HepG2 (cell line): ENCODE data around the gene VAC14. TPM values are rescaled to one million over a fixed set of nuclear protein-coding genes. Genes with fewer than 3 reads are reported as not detected.

Source experiments
- ATAC-seq: fragments of 200-7000 bp; cut with Tn5 transposase; 3 replicates; pipeline ENCODE4 v1.9.1; 2020; ENCODE audit warnings: mild to moderate bottlenecking, moderate library complexity
- BruUV-seq: library from RNA; stranded (reverse); fragments of 400-500 nt; replicated peaks from 2 replicates; lab custom pipeline; 2021; lab: Mats Ljungman, UMichigan
- CTCF ChIA-PET: fragments of 300-600 bp; formaldehyde crosslinking; extraction: SDS; loops from one replicate; lab custom pipeline; 2021; ENCODE audit warnings: low total read pairs, inconsistent platforms, low intra/inter-chr PET ratio; lab: Yijun Ruan, JAX
- POLR2A ChIA-PET: fragments of 350-600 bp; sonication (Branson Sonifier 250); formaldehyde crosslinking; loops from one replicate; lab custom pipeline; 2020; ENCODE audit warnings: antibody characterized with exemption, inconsistent platforms; lab: Yijun Ruan, JAX
- DNase-seq: peaks from one replicate; pipeline ENCODE4 v3.0.0-alpha.2; 2015; ENCODE audit warnings: low spot score
- FAIRE-seq: peaks from 3 replicates; lab custom pipeline; 2011; peaks lifted over from hg19 to GRCh38; lab: Jason Lieb, UNC
- H2AFZ ChIP-seq: one replicate; pipeline ENCODE4 v1.6.1; 2011; ENCODE audit warnings: low read length, inconsistent platforms
- H3K27ac ChIP-seq: fragments of 300-600 bp; 3 replicates; pipeline ENCODE4 v1.8.0; 2011; ENCODE audit warnings: mixed run types, mild to moderate bottlenecking, mixed read lengths, low read length, inconsistent platforms; ENCODE audit not compliant: insufficient read depth; ENCODE audit errors: extremely low read length
- H3K27me3 ChIP-seq, 2 experiments: fragments of 200-600 bp in 1 of 2; 2 replicates in 1 of 2; 3 replicates in 1 of 2; pipeline versions ENCODE4 v1.6.0 to v1.8.0; 2011; ENCODE audit warnings: low read length in 2 of 2, mild to moderate bottlenecking in 2 of 2, moderate library complexity in 2 of 2, inconsistent platforms in 1 of 2; ENCODE audit not compliant: insufficient read depth in 2 of 2, control insufficient read depth in 1 of 2
- H3K36me3 ChIP-seq, 2 experiments: fragments of 200-600 bp in 1 of 2; replicated peaks in 1 of 2; 2 replicates in 1 of 2; 3 replicates in 1 of 2; pipeline versions ENCODE4 v1.5.1 to v1.8.0; 2011; ENCODE audit warnings: low read length in 2 of 2, inconsistent platforms in 1 of 2; ENCODE audit not compliant: insufficient read depth in 2 of 2, control insufficient read depth in 1 of 2
- H3K4me1 ChIP-seq: 2 replicates; pipeline ENCODE4 v1.5.1; 2012; ENCODE audit warnings: low read length, inconsistent platforms; ENCODE audit not compliant: insufficient read depth
- H3K4me2 ChIP-seq: 2 replicates; pipeline ENCODE4 v1.6.0; 2011; ENCODE audit warnings: low read depth, low read length, inconsistent platforms
- H3K4me3 ChIP-seq, 3 experiments: fragments of 200-600 bp in 1 of 3; sonication (generic), shearing (Covaris generic) in 1 of 3; replicated peaks in 1 of 3; 2 replicates each; pipeline ENCODE4 v1.5.1; 2011 to 2016; ENCODE audit warnings: low read length in 3 of 3, inconsistent platforms in 2 of 3, low read depth in 2 of 3, mild to moderate bottlenecking in 2 of 3, control low read depth in 1 of 3, mixed read lengths in 1 of 3; ENCODE audit not compliant: insufficient read depth in 1 of 3
- H3K79me2 ChIP-seq: one replicate; pipeline ENCODE4 v1.6.1; 2011; ENCODE audit warnings: low read length, inconsistent platforms; ENCODE audit not compliant: insufficient read depth
- H3K9ac ChIP-seq: 2 replicates; pipeline ENCODE4 v1.6.0; 2011; ENCODE audit warnings: mild to moderate bottlenecking, low read depth, low read length, inconsistent platforms; ENCODE audit not compliant: insufficient read depth
- H3K9me3 ChIP-seq: 2 replicates; pipeline ENCODE4 v1.5.1; 2012; ENCODE audit warnings: mild to moderate bottlenecking, low read length
- H4K20me1 ChIP-seq: 2 replicates; pipeline ENCODE4 v1.6.0; 2011; ENCODE audit warnings: inconsistent platforms, mild to moderate bottlenecking, low read length, moderate library complexity; ENCODE audit not compliant: insufficient read depth
- AGO2 ChIP-seq: fragments of 200-400 bp; formaldehyde crosslinking; optimal IDR thresholded peaks from 2 replicates; pipeline ENCODE3; 2017; ENCODE audit warnings: mild to moderate bottlenecking, low read depth, low read length, moderate library complexity
- CHCHD3 ChIP-seq: sonication (generic); formaldehyde crosslinking; IDR thresholded peaks from 2 replicates; pipeline ENCODE4 v1.8.0; 2022; ENCODE audit warnings: mild to moderate bottlenecking, missing genetic modification reagents, moderate library complexity
- HNRNPK ChIP-seq: fragments of 200-400 bp; formaldehyde crosslinking; IDR thresholded peaks from 2 replicates; pipeline ENCODE4 v1.6.1; 2018; ENCODE audit warnings: low read length, low read depth, moderate library complexity, mild to moderate bottlenecking; ENCODE audit not compliant: poor library complexity, severe bottlenecking
- KDM2A ChIP-seq: sonication (generic); formaldehyde crosslinking; IDR thresholded peaks from 2 replicates; pipeline ENCODE4 v1.4.0; 2020; ENCODE audit warnings: low read depth, missing genetic modification reagents, borderline replicate concordance
- NONO ChIP-seq, 2 experiments: fragments of 450-650 bp in 1 of 2; sonication (generic) in 1 of 2; formaldehyde crosslinking in 1 of 2; IDR thresholded peaks in 1 of 2; conservative IDR thresholded peaks in 1 of 2; 2 replicates each; pipeline versions ENCODE4 v1.6.1 to v1.8.0; 2017 to 2022; ENCODE audit warnings: mild to moderate bottlenecking in 1 of 2, missing genetic modification reagents in 1 of 2, moderate library complexity in 1 of 2
- POLR2A ChIP-seq, 2 experiments: IDR thresholded peaks; 2 replicates each; pipeline ENCODE4 v1.6.1; 2011; ENCODE audit warnings: low read depth in 2 of 2, low read length in 2 of 2, mild to moderate bottlenecking in 1 of 2, moderate library complexity in 1 of 2; ENCODE audit not compliant: insufficient read depth in 1 of 2
- POLR2AphosphoS2 ChIP-seq: IDR thresholded peaks from 2 replicates; pipeline ENCODE4 v1.6.1; 2011; ENCODE audit warnings: low read depth, low read length, improper control_type of control experiment
- POLR2G ChIP-seq: fragments of 200-400 bp; formaldehyde crosslinking; IDR thresholded peaks from 2 replicates; pipeline ENCODE4 v1.6.1; 2018; ENCODE audit warnings: mild to moderate bottlenecking, low read depth, low read length, moderate library complexity
- RBFOX2 ChIP-seq: fragments of 200-400 bp; formaldehyde crosslinking; IDR thresholded peaks from 2 replicates; pipeline ENCODE4 v1.6.1; 2017; ENCODE audit warnings: low read depth, mild to moderate bottlenecking, low read length
- TRAFD1 ChIP-seq: sonication (generic); formaldehyde crosslinking; IDR thresholded peaks from 2 replicates; pipeline ENCODE4 v1.5.1; 2020; ENCODE audit warnings: missing genetic modification reagents, mild to moderate bottlenecking, borderline replicate concordance
- ZNF326 ChIP-seq: sonication (generic); formaldehyde crosslinking; IDR thresholded peaks from 2 replicates; pipeline ENCODE4 v1.4.0; 2020; ENCODE audit warnings: missing genetic modification reagents, borderline replicate concordance
- ZNF746 ChIP-seq: sonication (generic); formaldehyde crosslinking; IDR thresholded peaks from 2 replicates; pipeline ENCODE4 v1.8.0; 2022; ENCODE audit warnings: mild to moderate bottlenecking, missing genetic modification reagents
- ZSCAN21 ChIP-seq: sonication (generic); formaldehyde crosslinking; IDR thresholded peaks from 2 replicates; pipeline ENCODE4 v1.8.0; 2022; ENCODE audit warnings: mild to moderate bottlenecking, missing genetic modification reagents, moderate library complexity, borderline replicate concordance
- WGBS: methylation state at CpG from one replicate; pipeline ENCODE4 v1.1.6; 2017; ENCODE audit warnings: low lambda C conversion rate; 5-methylcytosine and 5-hydroxymethylcytosine counted together
- in situ Hi-C: cut with HindIII; loops from 2 replicates; pipeline ENCODE4 v1.10.0; 2017; ENCODE audit warnings: low pct_unique_long_range_greater_than_20kb; ENCODE audit not compliant: extremely low pct_ligation_motif_present
- intact Hi-C: fragments of 100-400 bp; cut with micrococcal nuclease; formaldehyde crosslinking; loops from one replicate; pipeline ENCODE4 v1.10.0; 2022; ENCODE audit not compliant: unreplicated experiment
- polyA plus RNA-seq, 8 experiments: library from polyadenylated mRNA; depleted of rRNA in 3 of 8; stranded (reverse) in 7 of 8; unstranded in 1 of 8; fragments of >200 nt; fragmentation: Illumina TruSeq in 4 of 8; extraction: Trizol in 4 of 8; gene quantifications; 2 replicates each; pipeline versions ENCODE4 v1.2.1 to v1.2.3, GENCODE V29; 2011 to 2016; ENCODE audit warnings: low read depth in 4 of 8, missing spikeins in 1 of 8, mixed read lengths in 1 of 8; ENCODE audit not compliant: insufficient read depth in 1 of 8
- total RNA-seq, 5 experiments: library from RNA; depleted of rRNA; stranded (reverse); fragments of >200 nt; fragmentation: Illumina TruSeq; extraction: Trizol; gene quantifications; 2 replicates each; pipeline ENCODE4 v1.2.3, GENCODE V29; 2016; ENCODE audit warnings: low read depth in 1 of 5

Gene VAC14
- total and polyA plus RNA-seq, 2 of the 13 experiments (the other 11 are each of a cell fraction or from before 2014, with no cell fraction given) = 23.5 to 24.6 TPM

GRCh38 chr16:70660672-70661350 lies 140.1 kb downstream of the VAC14 start:
- FAIRE-seq = no peak

More at GRCh38 chr16:70660672-70661350, 140.1 kb downstream of the VAC14 start:
- CTCF ChIA-PET = no interaction called here
- no TSS peak for BruUV-seq
- peaks cover 21 to 30% of the 10 kb centered on the region in 2 experiments for H3K36me3 ChIP-seq
- 0 out of 2 replicates have a peak, but pooled peaks have one; percentile 34 for TF ChIP-seq KDM2A (CRISPR knock-in tag)
- TF ChIP-seq NONO (IDR thresholded peaks at IDR 0.05) = no peak
- TF ChIP-seq NONO (CRISPR knock-in tag; conservative IDR thresholded peaks at IDR 0.05) = 0 out of 2 replicates have a peak, but pooled peaks have one; percentile 20
- TF ChIP-seq POLR2AphosphoS2 = peak; percentile 44; the same call in 1 of the 2 replicates
- 0 out of 4 replicates have a peak, but pooled peaks of 1 of the 2 experiments have one; percentile 14 for TF ChIP-seq POLR2A (IDR thresholded peaks at IDR 0.05; ENCODE audit: insufficient read depth in 1 of 2, low read depth in 2 of 2, low read length in 2 of 2)
- TF ChIP-seq HNRNPK = peak; percentile 60
- peak; percentile 42 for TF ChIP-seq AGO2
- peak; percentile 0; the same call in 1 of the 2 replicates for TF ChIP-seq RBFOX2
- no peak for TF ChIP-seq TRAFD1 (CRISPR knock-in tag)
- TF ChIP-seq ZNF746 (CRISPR knock-in tag) = peak; percentile 62; the same call in 1 of the 2 replicates
- TF ChIP-seq CHCHD3 (CRISPR knock-in tag) = no peak
- TF ChIP-seq ZSCAN21 (CRISPR knock-in tag) = no peak
- TF ChIP-seq POLR2G = peak; percentile 85
- TF ChIP-seq ZNF326 = peak; percentile 95
- H3K4me3 ChIP-seq = no peak overlapping the region
- intact Hi-C loops = no loop called here
- DNase-seq = no peak
- H3K27me3 ChIP-seq = 0 out of 5 replicates have a peak, but pooled peaks cover 0 to 1% of the 10 kb centered on the region in 2 experiments
- H3K27ac ChIP-seq = no peak overlapping the region
- no peak overlapping the region for H2AFZ ChIP-seq
- POLR2A ChIA-PET = interaction anchor here (1.8 to 2.2 kb wide), 3 partner anchors 22 to 86 kb away, joined by 10 to 16 read pairs (median 11); no protein-coding TSS in a partner anchor
- peak; percentile 36 for ATAC-seq
- H3K79me2 ChIP-seq = no peaks in the 10 kb centered on the region
- in situ Hi-C loops = no loop called here
- peaks cover 14% of the 10 kb centered on the region; the same call in 1 of the 2 replicates for H4K20me1 ChIP-seq
- peaks cover 32% of the 10 kb centered on the region for H3K4me1 ChIP-seq
- no peak overlapping the region for H3K9ac ChIP-seq
- no peaks in the 10 kb centered on the region for H3K9me3 ChIP-seq
- H3K4me2 ChIP-seq = no peak overlapping the region
- 61% methylated on average over 7 of the region's 7 CpGs for WGBS
